HUES6 (cell line): ENCODE measurements around the gene NDUFS3.
"Not testable (repeated sequence)": the region's sequence is repeated elsewhere in the genome, so short reads cannot be mapped to it uniquely, and the experiment has no call there.

Experiments used
- H3K27ac ChIP-seq: 2 replicates; pipeline ENCODE4 v1.7.0; 2013; ENCODE audit warnings: low read depth, mild to moderate bottlenecking, low read length, inconsistent platforms
- H3K27me3 ChIP-seq: 2 replicates; pipeline ENCODE4 v1.6.1; 2013; ENCODE audit warnings: low read length; ENCODE audit not compliant: control insufficient read depth, insufficient read depth
- H3K36me3 ChIP-seq: 2 replicates; pipeline ENCODE4 v1.6.1; 2013; ENCODE audit warnings: low read length; ENCODE audit not compliant: control insufficient read depth, insufficient read depth
- H3K4me1 ChIP-seq: 2 replicates; pipeline ENCODE4 v1.6.1; 2013; ENCODE audit warnings: low read length; ENCODE audit not compliant: control insufficient read depth, insufficient read depth
- H3K4me3 ChIP-seq: 2 replicates; pipeline ENCODE4 v1.5.1; 2013; ENCODE audit warnings: low read depth, low read length
- H3K9ac ChIP-seq: one replicate; pipeline ENCODE4 v1.6.1; 2013; ENCODE audit warnings: mild to moderate bottlenecking, low read length
- H3K9me3 ChIP-seq: 2 replicates; pipeline ENCODE4 v1.6.1; 2013; ENCODE audit warnings: low read depth, low read length; ENCODE audit not compliant: control insufficient read depth, insufficient read depth

NDUFS3 gene

DNA sequence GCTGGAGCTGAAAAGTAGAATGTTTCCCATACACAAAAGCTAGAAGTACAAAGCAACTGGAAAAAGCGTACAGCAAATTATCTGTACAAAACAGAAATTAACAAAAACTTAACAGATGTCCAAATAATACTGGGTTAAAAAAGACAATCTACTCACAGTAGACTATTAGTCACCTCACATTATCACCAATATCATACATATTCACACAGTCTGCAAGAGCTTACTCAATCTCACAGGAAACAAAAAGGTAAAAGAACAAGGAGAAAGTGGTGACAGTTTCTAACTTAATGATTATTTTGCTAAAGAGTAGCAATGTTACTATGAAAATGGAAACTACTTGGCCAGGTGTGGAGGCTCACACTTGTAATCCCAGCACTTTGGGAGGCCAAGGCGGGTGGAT, 37.8 kb upstream of the NDUFS3 start:
- no peak overlapping the region for H3K27ac ChIP-seq
- peaks cover 13% of the 10 kb centered on the region; the same call in 1 of the 2 replicates for H3K4me1 ChIP-seq
- no peaks in the 10 kb centered on the region for H3K9me3 ChIP-seq
- peaks cover 4% of the 10 kb centered on the region; the same call in 1 of the 2 replicates for H3K36me3 ChIP-seq
- no peaks in the 10 kb centered on the region for H3K27me3 ChIP-seq
- H3K4me3 ChIP-seq = no peak overlapping the region
- no peak overlapping the region for H3K9ac ChIP-seq

DNA sequence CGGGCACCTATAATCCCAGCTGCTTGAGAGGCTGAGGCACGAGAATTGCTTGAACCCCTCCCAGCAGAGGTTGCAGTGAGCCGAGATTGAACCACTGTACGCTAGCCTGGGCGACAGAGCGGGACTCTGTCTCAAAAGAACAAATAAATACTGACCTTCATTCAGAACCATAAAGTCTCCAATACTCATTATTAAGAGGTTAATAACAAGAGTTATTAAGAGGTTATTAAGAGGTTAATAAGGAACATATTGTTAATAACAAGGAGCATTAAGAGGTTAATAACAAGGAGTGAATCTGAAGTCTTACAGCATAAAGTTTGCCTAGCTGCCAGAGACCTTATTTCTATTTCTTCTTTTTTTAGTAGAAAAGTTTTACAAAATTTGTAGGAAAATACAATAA, 33.6 kb upstream of the NDUFS3 start:
- Histone ChIP-seq H3K4me1 (peaks cover 1% of the 10 kb centered on the region; the same call in 1 of the 2 replicates), H3K9ac (no peak overlapping the region), H3K9me3 (no peaks in the 10 kb centered on the region), H3K36me3 (peaks cover 15% of the 10 kb centered on the region), H3K4me3 (no peak overlapping the region), H3K27ac (no peak overlapping the region), H3K27me3 (no peaks in the 10 kb centered on the region)

DNA sequence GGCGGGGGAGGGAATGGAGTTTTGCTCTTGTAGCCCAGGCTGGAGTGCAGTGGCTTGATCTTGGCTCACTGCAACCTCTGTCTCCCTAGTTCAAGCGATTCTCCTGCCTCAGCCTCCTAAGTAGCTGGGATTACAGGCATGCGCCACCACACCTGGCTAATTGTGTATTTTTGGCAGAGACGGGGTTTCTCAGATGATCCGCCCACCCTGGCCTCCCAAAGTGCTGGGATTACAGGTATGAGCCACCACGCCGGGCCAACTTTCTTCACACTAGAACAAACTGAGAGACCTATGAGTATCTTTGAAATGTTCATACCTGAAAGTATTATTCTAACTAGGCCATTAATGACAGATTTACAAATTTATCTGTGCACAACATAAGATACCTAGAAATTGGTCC, 32.6 kb upstream of the NDUFS3 start:
- H3K4me1 ChIP-seq = not testable (repeated sequence)

DNA sequence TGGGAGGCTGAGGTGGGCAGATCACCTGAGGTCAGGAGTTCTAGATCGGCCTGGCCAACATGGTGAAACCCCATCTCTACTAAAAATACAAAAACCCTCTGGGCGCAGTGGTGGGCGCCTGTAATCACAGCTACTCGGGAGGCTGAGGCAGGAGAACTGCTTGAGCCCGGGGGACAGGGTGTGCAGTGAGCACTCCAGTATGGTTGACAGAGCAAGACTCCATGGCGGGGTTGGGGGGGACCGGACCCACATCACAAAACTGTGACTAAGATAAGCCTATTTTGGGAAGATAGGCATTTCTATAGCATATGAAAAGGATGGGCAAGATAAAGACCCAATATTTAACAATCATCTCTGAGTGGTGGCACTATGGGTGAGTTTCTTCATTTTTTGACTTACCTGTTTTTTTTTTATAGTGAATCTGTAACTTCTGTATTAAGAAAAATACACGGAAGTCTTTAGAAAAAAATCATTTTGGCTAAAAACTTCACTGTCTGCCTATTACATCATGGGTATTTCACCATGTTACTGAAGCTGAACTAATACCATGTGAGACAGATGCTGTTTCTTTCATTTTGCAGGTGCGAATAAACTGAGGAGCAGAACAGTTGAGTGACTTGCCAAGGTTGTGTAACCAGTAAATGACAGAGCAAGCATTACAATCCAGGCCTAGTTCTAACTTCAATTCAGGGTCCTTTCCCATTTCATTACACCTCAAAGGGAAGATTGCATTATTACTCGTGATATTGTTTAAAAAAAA, 28.4 kb upstream of the NDUFS3 start:
- Histone ChIP-seq H3K27me3 (no peaks in the 10 kb centered on the region), H3K9me3 (no peaks in the 10 kb centered on the region), H3K36me3 (peaks cover 22% of the 10 kb centered on the region), H3K9ac (no peak overlapping the region), H3K27ac (no peak overlapping the region), H3K4me1 (peaks cover 10% of the 10 kb centered on the region), H3K4me3 (peak overlapping the region; percentile 97; the same call in 1 of the 2 replicates)

More for the DNA sequence above, 32.6 kb upstream of the NDUFS3 start:
- not testable (repeated sequence) for H3K4me3 ChIP-seq, H3K9ac ChIP-seq, H3K27ac ChIP-seq, H3K9me3 ChIP-seq, H3K27me3 ChIP-seq
- peaks cover 23% of the 10 kb centered on the region for H3K36me3 ChIP-seq

DNA sequence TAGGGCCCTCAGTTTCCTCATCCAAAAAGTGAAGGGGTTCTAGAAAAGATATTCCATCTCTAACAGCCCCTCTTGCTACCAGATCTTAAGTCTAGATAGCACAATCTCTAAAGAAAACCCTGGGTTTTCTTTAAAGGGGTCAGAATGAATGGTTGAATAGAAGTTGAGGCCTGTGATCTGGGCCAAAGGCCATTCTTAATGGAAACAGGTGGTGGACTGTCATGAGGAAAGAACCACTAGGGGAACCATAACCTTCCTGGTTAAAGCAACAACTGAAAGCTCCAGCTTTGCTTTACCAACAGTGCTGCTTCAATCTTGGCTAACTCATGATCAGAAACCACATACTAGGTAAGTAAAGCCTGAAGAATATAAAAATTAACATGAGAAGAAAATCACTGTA, 27.8 kb upstream of the NDUFS3 start:
- Histone ChIP-seq H3K9ac (no peak overlapping the region), H3K27ac (no peak overlapping the region), H3K27me3 (no peaks in the 10 kb centered on the region), H3K4me3 (peak overlapping the region; percentile 97), H3K9me3 (no peaks in the 10 kb centered on the region), H3K4me1 (peaks cover 10% of the 10 kb centered on the region), H3K36me3 (peaks cover 21% of the 10 kb centered on the region)

DNA sequence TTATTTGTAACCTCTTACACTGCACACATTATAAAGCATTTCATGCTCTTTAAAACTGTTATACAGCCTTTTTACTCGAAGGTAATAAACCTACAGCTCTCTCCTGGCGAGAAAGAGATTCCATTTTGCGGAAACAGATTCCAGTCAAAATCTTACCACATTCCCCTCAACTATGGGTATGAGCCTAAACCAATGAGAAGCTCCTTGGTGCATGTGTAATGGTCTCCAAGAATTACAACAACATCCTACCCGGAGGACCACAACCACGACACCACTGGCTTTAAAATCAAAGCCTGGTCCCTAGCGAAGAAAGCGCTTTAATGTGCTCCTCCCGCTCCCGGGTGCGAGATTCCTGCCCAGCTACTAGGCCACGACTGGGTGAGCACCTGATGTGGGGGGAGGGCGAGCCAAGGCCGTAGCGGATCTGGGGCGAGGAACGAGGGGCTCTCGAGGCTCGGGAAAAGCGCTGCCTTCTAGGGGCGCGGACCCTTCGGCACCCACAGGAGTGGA, 26.8 kb upstream of the NDUFS3 start:
- peaks cover 15% of the 10 kb centered on the region; the same call in 1 of the 2 replicates for H3K36me3 ChIP-seq
- peak overlapping the region; percentile 97 for H3K4me3 ChIP-seq
- peak overlapping the region; percentile 89 for H3K27ac ChIP-seq
- peaks cover 10% of the 10 kb centered on the region for H3K4me1 ChIP-seq
- no peaks in the 10 kb centered on the region for H3K27me3 ChIP-seq
- no peaks in the 10 kb centered on the region for H3K9me3 ChIP-seq
- peak overlapping the region; percentile 97 for H3K9ac ChIP-seq

DNA sequence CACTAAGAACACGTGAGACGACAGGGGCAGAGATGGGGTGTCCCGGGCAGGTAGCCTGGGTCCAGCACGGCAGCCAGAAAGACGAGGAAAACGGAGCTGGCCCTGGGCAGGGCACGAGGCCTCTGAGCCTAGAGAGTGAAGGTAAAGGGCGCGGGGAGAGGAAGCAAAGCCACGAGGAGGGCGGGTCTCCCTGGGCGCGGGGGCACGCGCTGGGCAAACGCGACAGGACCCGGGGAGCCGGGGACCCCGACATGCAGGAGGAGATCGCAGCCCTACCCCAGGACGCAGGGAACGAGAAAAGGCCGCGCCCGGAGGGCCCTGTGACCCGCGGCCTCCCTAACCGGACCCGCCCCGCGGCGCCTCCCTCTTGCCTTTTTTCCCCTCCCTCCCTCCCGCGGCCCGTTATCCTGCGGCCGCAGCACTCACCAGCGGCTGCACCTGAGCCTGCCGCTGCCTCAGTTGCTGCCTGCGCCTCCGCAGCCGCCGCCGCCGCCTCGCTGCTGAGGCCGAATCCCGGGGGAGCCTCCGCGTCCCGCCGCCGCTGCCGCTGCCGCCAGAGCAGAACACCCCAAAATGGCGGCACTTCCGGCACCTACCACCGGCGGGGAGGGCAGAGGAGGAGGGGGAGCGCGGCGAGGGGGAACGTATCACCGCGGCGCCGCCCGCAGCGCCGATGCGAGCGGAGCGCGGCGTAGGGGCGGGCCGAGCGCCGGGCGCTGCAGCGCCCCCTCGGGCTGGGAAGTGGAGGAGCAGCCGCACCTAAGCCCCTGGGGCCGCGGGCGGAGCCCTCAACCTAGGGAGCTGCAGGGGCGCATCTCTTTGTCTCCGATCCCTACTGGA, 26.1 kb upstream of the NDUFS3 start, which contains the start of gene CELF1:
TSS of gene CELF1 (minus strand) at position 567 of the 840 bp plus-strand sequence. CDS start 53,609 bp downstream, outside the sequence.
- Histone ChIP-seq H3K36me3 (peaks cover 13% of the 10 kb centered on the region; the same call in 1 of the 2 replicates), H3K27ac (peak within 1 kb of the TSS; percentile 89), H3K4me1 (peaks cover 10% of the 10 kb centered on the region), H3K9ac (peak within 1 kb of the TSS; percentile 97), H3K4me3 (peak within 1 kb of the TSS; percentile 97), H3K9me3 (no peaks in the 10 kb centered on the region), H3K27me3 (no peaks in the 10 kb centered on the region)

DNA sequence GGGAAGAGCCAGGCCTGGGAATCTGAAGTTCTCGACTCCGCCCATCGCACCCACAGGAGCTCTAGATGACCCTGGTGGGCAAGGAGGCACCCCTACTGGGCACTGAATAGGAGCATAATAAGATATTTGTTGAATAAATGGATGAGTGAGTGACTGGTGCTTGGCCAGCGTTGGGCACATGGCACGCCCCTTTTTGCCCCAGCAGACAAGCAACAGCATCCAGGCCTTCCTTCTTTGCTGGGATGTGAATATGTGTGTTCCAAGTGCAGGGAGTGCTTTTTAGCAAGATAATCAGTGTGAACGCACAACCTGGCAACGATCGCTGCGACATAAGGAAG, 25.5 kb upstream of the NDUFS3 start:
- Histone ChIP-seq H3K4me3 (peak overlapping the region; percentile 97), H3K9ac (peak overlapping the region; percentile 66), H3K4me1 (peaks cover 10% of the 10 kb centered on the region), H3K9me3 (no peaks in the 10 kb centered on the region), H3K36me3 (peaks cover 13% of the 10 kb centered on the region; the same call in 1 of the 2 replicates), H3K27me3 (no peaks in the 10 kb centered on the region), H3K27ac (no peak overlapping the region)

DNA sequence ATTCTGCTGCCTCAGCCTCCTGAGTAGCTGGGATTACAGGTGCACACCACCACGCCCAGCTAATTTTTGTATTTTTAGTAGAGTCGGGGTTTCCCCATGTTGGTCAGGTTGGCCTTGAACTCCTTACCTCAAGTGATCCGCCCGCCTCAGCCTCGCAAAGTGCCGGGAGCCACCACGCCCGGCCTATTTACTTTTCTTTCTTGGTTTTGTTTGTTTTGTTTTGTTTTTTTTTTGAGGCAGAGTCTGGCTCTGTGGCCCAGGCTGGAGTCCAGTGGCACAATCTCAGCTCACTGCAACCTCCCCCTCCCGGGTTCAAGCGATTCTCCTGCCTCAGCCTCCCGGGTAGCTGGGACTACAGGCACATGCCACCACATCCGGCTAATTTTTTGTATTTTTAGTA, 21.9 kb upstream of the NDUFS3 start:
- not testable (repeated sequence) for H3K27ac ChIP-seq, H3K9me3 ChIP-seq, H3K36me3 ChIP-seq, H3K4me3 ChIP-seq, H3K9ac ChIP-seq, H3K27me3 ChIP-seq, H3K4me1 ChIP-seq

DNA sequence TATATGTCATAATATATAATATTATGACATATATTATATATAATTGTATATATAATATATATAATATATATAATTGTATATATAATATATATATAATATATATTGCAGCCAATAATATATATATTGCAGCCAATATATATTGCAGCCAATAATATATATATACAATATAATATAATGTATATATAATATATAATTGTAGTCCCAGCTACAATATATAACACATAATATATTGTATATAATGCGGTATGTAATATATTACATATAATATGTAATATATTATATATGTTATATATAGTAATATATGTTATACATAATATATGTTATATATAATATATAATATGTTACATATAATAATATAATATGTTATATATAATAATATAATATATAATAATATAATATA, 20.2 kb upstream of the NDUFS3 start:
- 0 out of 2 replicates have a peak, but pooled peaks cover 3% of the 10 kb centered on the region for H3K4me1 ChIP-seq
- H3K36me3 ChIP-seq = no peaks in the 10 kb centered on the region
- H3K9me3 ChIP-seq = no peaks in the 10 kb centered on the region
- no peak overlapping the region for H3K4me3 ChIP-seq
- H3K27me3 ChIP-seq = no peaks in the 10 kb centered on the region
- H3K27ac ChIP-seq = no peak overlapping the region
- H3K9ac ChIP-seq = no peak overlapping the region

DNA sequence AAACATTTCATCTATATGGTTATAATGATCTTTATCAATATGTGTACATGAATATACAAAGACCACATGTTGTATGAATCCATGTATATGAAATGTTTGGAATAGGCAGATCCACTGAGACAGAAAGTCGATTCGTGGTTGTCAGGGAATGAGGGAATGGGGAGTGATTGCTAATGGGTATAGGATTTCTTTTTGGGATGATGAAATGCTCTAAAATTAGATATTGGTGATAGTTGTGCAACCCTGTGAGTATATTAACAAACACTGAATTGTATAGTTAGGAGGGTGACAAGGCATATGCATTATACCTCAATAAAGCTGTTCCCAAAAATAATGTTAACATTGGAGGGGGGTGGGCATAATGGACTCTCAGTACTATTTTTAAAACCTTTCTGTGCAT, 18.4 kb upstream of the NDUFS3 start:
- Histone ChIP-seq H3K9ac (no peak overlapping the region), H3K27me3 (no peaks in the 10 kb centered on the region), H3K4me1 (0 out of 2 replicates have a peak, but pooled peaks cover 5% of the 10 kb centered on the region), H3K4me3 (no peak overlapping the region), H3K9me3 (no peaks in the 10 kb centered on the region), H3K36me3 (no peaks in the 10 kb centered on the region), H3K27ac (no peak overlapping the region)
